Measurements from ENCODE around the gene PON1. TPM values are rescaled to one million over a fixed set of nuclear protein-coding genes. Genes with fewer than 3 reads are reported as not detected.

PON1 gene
- polyA plus RNA-seq, 1 donor from 2014 or later: 0.25 TPM

DNA sequence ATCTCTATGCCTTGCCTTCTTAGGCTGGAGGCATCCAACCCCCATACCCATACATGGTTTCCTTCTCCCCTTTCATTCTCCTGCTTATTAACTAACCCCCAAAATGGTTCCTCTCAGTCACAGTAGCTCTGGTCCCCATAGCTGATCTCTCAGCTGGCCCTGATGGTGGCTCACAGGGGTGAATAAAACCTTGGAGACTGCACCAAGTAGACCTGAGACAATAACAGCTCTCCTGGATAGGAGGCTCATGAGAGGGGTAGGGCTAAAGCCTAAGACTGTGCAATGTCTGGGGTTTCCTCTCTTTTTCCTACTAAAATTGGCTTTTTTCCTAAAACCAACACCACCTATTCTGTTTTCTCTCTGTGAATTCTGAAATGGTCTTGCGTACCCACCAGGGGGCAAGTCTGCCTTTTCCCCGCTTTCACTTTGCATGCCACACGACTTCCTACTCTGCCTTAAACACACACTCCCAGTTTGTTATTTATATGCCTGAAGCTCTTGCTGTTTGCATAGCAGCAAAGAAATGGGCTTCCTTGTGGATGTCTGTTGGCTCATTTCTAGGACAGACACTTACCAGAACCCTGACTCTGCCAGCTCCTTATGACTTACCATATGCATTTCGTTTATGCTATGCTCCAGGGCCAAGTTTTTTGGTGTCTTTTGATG is 18.4 kb upstream of the PON1 start:
- TF ChIP-seq MXI1 (conservative IDR thresholded peaks at IDR 0.05; ENCODE audit: poor library complexity, severe bottlenecking): no peak
- no peak for TF ChIP-seq EZH2 (IDR thresholded peaks at IDR 0.05; ENCODE audit: borderline replicate concordance, insufficient read depth, low read length, poor library complexity, severe bottlenecking)
- TF ChIP-seq, protein P1, sequence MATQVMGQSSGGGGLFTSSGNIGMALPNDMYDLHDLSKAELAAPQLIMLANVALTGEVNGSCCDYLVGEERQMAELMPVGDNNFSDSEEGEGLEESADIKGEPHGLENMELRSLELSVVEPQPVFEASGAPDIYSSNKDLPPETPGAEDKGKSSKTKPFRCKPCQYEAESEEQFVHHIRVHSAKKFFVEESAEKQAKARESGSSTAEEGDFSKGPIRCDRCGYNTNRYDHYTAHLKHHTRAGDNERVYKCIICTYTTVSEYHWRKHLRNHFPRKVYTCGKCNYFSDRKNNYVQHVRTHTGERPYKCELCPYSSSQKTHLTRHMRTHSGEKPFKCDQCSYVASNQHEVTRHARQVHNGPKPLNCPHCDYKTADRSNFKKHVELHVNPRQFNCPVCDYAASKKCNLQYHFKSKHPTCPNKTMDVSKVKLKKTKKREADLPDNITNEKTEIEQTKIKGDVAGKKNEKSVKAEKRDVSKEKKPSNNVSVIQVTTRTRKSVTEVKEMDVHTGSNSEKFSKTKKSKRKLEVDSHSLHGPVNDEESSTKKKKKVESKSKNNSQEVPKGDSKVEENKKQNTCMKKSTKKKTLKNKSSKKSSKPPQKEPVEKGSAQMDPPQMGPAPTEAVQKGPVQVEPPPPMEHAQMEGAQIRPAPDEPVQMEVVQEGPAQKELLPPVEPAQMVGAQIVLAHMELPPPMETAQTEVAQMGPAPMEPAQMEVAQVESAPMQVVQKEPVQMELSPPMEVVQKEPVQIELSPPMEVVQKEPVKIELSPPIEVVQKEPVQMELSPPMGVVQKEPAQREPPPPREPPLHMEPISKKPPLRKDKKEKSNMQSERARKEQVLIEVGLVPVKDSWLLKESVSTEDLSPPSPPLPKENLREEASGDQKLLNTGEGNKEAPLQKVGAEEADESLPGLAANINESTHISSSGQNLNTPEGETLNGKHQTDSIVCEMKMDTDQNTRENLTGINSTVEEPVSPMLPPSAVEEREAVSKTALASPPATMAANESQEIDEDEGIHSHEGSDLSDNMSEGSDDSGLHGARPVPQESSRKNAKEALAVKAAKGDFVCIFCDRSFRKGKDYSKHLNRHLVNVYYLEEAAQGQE (IDR thresholded peaks at IDR 0.05; ENCODE audit: borderline replicate concordance): no peak
- TF ChIP-seq SMC3 (conservative IDR thresholded peaks at IDR 0.05; ENCODE audit: poor library complexity): no peak
- TF ChIP-seq, protein P2, sequence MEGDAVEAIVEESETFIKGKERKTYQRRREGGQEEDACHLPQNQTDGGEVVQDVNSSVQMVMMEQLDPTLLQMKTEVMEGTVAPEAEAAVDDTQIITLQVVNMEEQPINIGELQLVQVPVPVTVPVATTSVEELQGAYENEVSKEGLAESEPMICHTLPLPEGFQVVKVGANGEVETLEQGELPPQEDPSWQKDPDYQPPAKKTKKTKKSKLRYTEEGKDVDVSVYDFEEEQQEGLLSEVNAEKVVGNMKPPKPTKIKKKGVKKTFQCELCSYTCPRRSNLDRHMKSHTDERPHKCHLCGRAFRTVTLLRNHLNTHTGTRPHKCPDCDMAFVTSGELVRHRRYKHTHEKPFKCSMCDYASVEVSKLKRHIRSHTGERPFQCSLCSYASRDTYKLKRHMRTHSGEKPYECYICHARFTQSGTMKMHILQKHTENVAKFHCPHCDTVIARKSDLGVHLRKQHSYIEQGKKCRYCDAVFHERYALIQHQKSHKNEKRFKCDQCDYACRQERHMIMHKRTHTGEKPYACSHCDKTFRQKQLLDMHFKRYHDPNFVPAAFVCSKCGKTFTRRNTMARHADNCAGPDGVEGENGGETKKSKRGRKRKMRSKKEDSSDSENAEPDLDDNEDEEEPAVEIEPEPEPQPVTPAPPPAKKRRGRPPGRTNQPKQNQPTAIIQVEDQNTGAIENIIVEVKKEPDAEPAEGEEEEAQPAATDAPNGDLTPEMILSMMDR (IDR thresholded peaks at IDR 0.05; ENCODE audit: poor library complexity, severe bottlenecking): no peak
- no peak for TF ChIP-seq TAF1 (IDR thresholded peaks at IDR 0.05; ENCODE audit: low read depth)
- no peak for TF ChIP-seq EP300 (conservative IDR thresholded peaks at IDR 0.05; ENCODE audit: poor library complexity, severe bottlenecking)
- TF ChIP-seq POLR2AphosphoS5 (IDR thresholded peaks at IDR 0.05): no peak
- TF ChIP-seq RAD21 (conservative IDR thresholded peaks at IDR 0.05): no peak
- H3K4me2 ChIP-seq (ENCODE audit: low read length): no peak overlapping the region
- H3F3A ChIP-seq (ENCODE audit: insufficient read depth, low read length, poor library complexity, severe bottlenecking): no peaks in the 10 kb centered on the region
- H3K9ac ChIP-seq (ENCODE audit: low read length): no peak overlapping the region
- H3K9me3 ChIP-seq (ENCODE audit: low read length): no peaks in the 10 kb centered on the region
- H3K9me2 ChIP-seq (ENCODE audit: insufficient read depth, low read length): no peaks in the 10 kb centered on the region
- no peak overlapping the region for H3K4me3 ChIP-seq (ENCODE audit: low read length)
- H3K36me3 ChIP-seq (ENCODE audit: insufficient read depth, low read length): no peaks in the 10 kb centered on the region
- no peak overlapping the region for H3K27ac ChIP-seq (ENCODE audit: low read length)
- no peaks in the 10 kb centered on the region for H3K27me3 ChIP-seq (ENCODE audit: insufficient read depth, low read depth, low read length)
- no peaks in the 10 kb centered on the region for H4K20me1 ChIP-seq (ENCODE audit: insufficient read depth)
- no peak overlapping the region for H2AFZ ChIP-seq (ENCODE audit: low read depth, low read length)
- no peaks in the 10 kb centered on the region for H3K79me2 ChIP-seq (replicated peaks; ENCODE audit: insufficient read depth, low read length)

DNA sequence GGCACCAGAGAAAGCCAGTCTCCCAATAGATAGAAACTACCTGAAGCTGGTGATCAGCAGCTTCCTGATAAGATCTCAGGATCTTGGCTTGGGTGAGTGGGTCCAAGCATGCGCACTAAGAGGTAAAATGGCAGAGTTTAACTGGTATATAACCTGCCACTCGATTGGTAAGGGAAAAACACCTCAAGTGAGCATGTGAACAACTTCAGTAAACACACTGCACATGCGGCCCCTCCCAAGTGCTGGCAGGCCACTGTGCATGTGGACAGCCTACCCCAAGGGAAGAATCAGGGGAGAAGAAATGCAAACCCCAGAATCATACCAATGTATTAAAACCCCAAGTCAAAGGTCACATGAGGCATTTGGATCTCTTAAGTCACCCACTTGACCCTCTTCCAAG is 17.7 kb upstream of the PON1 start:
- Histone ChIP-seq H3K9me2 (ENCODE audit: insufficient read depth, low read length) (no peaks in the 10 kb centered on the region), H3K36me3 (ENCODE audit: insufficient read depth, low read length) (no peaks in the 10 kb centered on the region), H3F3A (ENCODE audit: insufficient read depth, low read length, poor library complexity, severe bottlenecking) (no peaks in the 10 kb centered on the region), H3K9me3 (ENCODE audit: low read length) (no peaks in the 10 kb centered on the region), H2AFZ (ENCODE audit: low read depth, low read length) (no peak overlapping the region), H3K27ac (ENCODE audit: low read length) (no peak overlapping the region), H4K20me1 (ENCODE audit: insufficient read depth) (no peaks in the 10 kb centered on the region), H3K79me2 (replicated peaks; ENCODE audit: insufficient read depth, low read length) (no peaks in the 10 kb centered on the region), H3K4me2 (ENCODE audit: low read length) (no peak overlapping the region), H3K9ac (ENCODE audit: low read length) (no peak overlapping the region), H3K4me3 (ENCODE audit: low read length) (no peak overlapping the region), H3K27me3 (ENCODE audit: insufficient read depth, low read depth, low read length) (no peaks in the 10 kb centered on the region)
- TF ChIP-seq EP300 (conservative IDR thresholded peaks at IDR 0.05; ENCODE audit: poor library complexity, severe bottlenecking): no peak
- no peak for TF ChIP-seq TAF1 (IDR thresholded peaks at IDR 0.05; ENCODE audit: low read depth)
- no peak for TF ChIP-seq EZH2 (IDR thresholded peaks at IDR 0.05; ENCODE audit: borderline replicate concordance, insufficient read depth, low read length, poor library complexity, severe bottlenecking)
- no peak for TF ChIP-seq RAD21 (conservative IDR thresholded peaks at IDR 0.05)

All from neural cell (in vitro differentiated cells).